Hepatocyte (in vitro differentiated cells): ENCODE measurements around the gene SNX4. TPM values are rescaled to one million over a fixed set of nuclear protein-coding genes. Genes with fewer than 3 reads are reported as not detected.

Experiments used
- DNase-seq: peaks from one replicate; pipeline ENCODE4 v3.0.0-alpha.2; 2016; ENCODE audit warnings: low spot score
- H2AFZ ChIP-seq: fragments of 200-600 bp; sonication (generic); 2 replicates; pipeline ENCODE4 v1.6.0; 2016; ENCODE audit warnings: antibody characterized with exemption, mild to moderate bottlenecking
- H3K27ac ChIP-seq: fragments of 200-600 bp; sonication (generic); 2 replicates; pipeline ENCODE4 v1.5.1; 2016; ENCODE audit warnings: mild to moderate bottlenecking
- H3K27me3 ChIP-seq: fragments of 200-600 bp; sonication (generic); 2 replicates; pipeline ENCODE4 v1.6.1; 2016
- H3K36me3 ChIP-seq: fragments of 200-600 bp; sonication (generic); replicated peaks from 2 replicates; pipeline ENCODE4 v1.5.1; 2016; ENCODE audit warnings: low read depth; ENCODE audit not compliant: insufficient read depth
- H3K4me1 ChIP-seq: fragments of 200-600 bp; sonication (generic); 2 replicates; pipeline ENCODE4 v1.5.1; 2016; ENCODE audit warnings: mild to moderate bottlenecking, moderate library complexity; ENCODE audit not compliant: insufficient read depth
- H3K4me2 ChIP-seq: fragments of 200-600 bp; sonication (generic); 2 replicates; pipeline ENCODE4 v1.6.0; 2016
- H3K4me3 ChIP-seq: fragments of 200-600 bp; sonication (generic); 2 replicates; pipeline ENCODE4 v1.5.1; 2016; ENCODE audit warnings: mild to moderate bottlenecking
- H3K79me2 ChIP-seq: fragments of 200-600 bp; sonication (generic); 2 replicates; pipeline ENCODE4 v1.6.0; 2017; ENCODE audit warnings: mild to moderate bottlenecking
- H3K9me2 ChIP-seq: fragments of 200-600 bp; sonication (generic); replicated peaks from 2 replicates; pipeline ENCODE4 v1.6.0; 2017; ENCODE audit warnings: mild to moderate bottlenecking; ENCODE audit not compliant: insufficient read depth
- H3K9me3 ChIP-seq: fragments of 200-600 bp; sonication (generic); 2 replicates; pipeline ENCODE4 v1.5.1; 2016; ENCODE audit warnings: low read depth, mild to moderate bottlenecking
- H4K20me1 ChIP-seq: fragments of 200-600 bp; sonication (generic); 2 replicates; pipeline ENCODE4 v1.6.0; 2016; ENCODE audit warnings: mild to moderate bottlenecking; ENCODE audit not compliant: insufficient read depth, poor library complexity, severe bottlenecking
- EZH2 ChIP-seq: fragments of 200-600 bp; sonication (generic); IDR thresholded peaks from 2 replicates; pipeline ENCODE4 v1.6.1; 2016; ENCODE audit warnings: antibody characterized with exemption, mild to moderate bottlenecking, borderline replicate concordance
- EZH2phosphoT487 ChIP-seq: fragments of 200-600 bp; sonication (generic); IDR thresholded peaks from one replicate; pipeline ENCODE4 v1.6.1; 2018; ENCODE audit warnings: antibody characterized with exemption, mild to moderate bottlenecking, low read depth, moderate library complexity; ENCODE audit not compliant: unreplicated experiment, severe bottlenecking
- WGBS: methylation state at CpG from one replicate; pipeline ENCODE4 v1.1.6; 2016; ENCODE audit warnings: low lambda C conversion rate; ENCODE audit errors: missing lambda C conversion rate; 5-methylcytosine and 5-hydroxymethylcytosine counted together
- polyA plus RNA-seq: library from polyadenylated mRNA; unstranded; fragments of >200 nt; fragmentation: Nextera tagmentation; extraction: Ambion mirVana; gene quantifications from 2 replicates; pipeline ENCODE4 v1.2.1, GENCODE V29; 2016
- total RNA-seq: library from RNA; depleted of rRNA; stranded (reverse); fragments of >200 nt; gene quantifications from 2 replicates; pipeline ENCODE4 v1.2.3, GENCODE V29; 2014
- TF ChIP-seq, protein P1 (sequence below): fragments of 200-600 bp; sonication (generic); IDR thresholded peaks from 2 replicates; pipeline ENCODE4 v1.5.1; 2016; ENCODE audit warnings: antibody characterized with exemption, mild to moderate bottlenecking; ENCODE audit not compliant: poor library complexity

The SNX4 gene
- total and polyA plus RNA-seq, 2 experiments from 2014 or later = 42.7 to 69.6 TPM

- Histone ChIP-seq H4K20me1 (no peaks in the 10 kb centered on the region), H3K36me3 (no peaks in the 10 kb centered on the region), H3K9me2 (no peaks in the 10 kb centered on the region), H3K4me1 (no peaks in the 10 kb centered on the region), H2AFZ (no peak overlapping the region), H3K79me2 (no peaks in the 10 kb centered on the region), H3K9me3 (no peaks in the 10 kb centered on the region), H3K27me3 (no peaks in the 10 kb centered on the region), H3K27ac (no peak overlapping the region), H3K4me2 (no peak overlapping the region), H3K4me3 (no peak overlapping the region)
- WGBS = 85% methylated on average over 4 of the region's 4 CpGs
- no peak for DNase-seq
- TF ChIP-seq EZH2phosphoT487 = no peak
- TF ChIP-seq EZH2 = no peak
- TF ChIP-seq, protein P1, sequence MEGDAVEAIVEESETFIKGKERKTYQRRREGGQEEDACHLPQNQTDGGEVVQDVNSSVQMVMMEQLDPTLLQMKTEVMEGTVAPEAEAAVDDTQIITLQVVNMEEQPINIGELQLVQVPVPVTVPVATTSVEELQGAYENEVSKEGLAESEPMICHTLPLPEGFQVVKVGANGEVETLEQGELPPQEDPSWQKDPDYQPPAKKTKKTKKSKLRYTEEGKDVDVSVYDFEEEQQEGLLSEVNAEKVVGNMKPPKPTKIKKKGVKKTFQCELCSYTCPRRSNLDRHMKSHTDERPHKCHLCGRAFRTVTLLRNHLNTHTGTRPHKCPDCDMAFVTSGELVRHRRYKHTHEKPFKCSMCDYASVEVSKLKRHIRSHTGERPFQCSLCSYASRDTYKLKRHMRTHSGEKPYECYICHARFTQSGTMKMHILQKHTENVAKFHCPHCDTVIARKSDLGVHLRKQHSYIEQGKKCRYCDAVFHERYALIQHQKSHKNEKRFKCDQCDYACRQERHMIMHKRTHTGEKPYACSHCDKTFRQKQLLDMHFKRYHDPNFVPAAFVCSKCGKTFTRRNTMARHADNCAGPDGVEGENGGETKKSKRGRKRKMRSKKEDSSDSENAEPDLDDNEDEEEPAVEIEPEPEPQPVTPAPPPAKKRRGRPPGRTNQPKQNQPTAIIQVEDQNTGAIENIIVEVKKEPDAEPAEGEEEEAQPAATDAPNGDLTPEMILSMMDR = no peak
Measured at GRCh38 chr3:125418306-125418705, 101.7 kb downstream of the SNX4 start.

GRCh38 chr3:125416235-125416634 is 103.8 kb downstream of the SNX4 start:
- Histone ChIP-seq H3K4me1 (no peaks in the 10 kb centered on the region), H3K36me3 (no peaks in the 10 kb centered on the region), H2AFZ (no peak overlapping the region), H3K4me3 (no peak overlapping the region), H3K27ac (no peak overlapping the region), H3K79me2 (no peaks in the 10 kb centered on the region), H3K9me2 (no peaks in the 10 kb centered on the region), H3K9me3 (no peaks in the 10 kb centered on the region), H3K4me2 (no peak overlapping the region), H4K20me1 (no peaks in the 10 kb centered on the region), H3K27me3 (no peaks in the 10 kb centered on the region)
- no peak for TF ChIP-seq EZH2phosphoT487
- TF ChIP-seq, protein P1 = no peak
- TF ChIP-seq EZH2 = no peak
- 81% methylated on average over 3 of the region's 3 CpGs for WGBS
- no peak for DNase-seq

DNA sequence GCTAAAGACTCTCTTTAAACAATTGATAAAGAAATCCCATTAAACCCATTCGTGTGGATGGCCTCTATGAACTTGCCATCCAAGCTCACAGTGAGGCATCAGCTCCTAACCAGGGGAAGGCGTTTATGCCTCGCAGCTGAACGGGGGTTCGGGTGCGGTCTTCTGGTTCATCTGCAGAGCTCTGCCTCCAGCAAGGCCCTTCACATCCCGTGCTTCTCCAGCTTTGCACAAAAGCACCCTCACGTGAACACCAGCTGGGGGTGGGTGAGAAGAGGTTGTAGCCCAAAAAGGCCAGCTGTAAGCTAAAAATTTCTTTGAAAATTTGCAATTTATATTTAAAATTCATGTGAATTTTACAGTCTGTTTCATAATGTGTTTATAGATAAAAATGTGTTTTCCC is 105.3 kb downstream of the SNX4 start:
- Histone ChIP-seq H3K9me2 (no peaks in the 10 kb centered on the region), H3K9me3 (no peaks in the 10 kb centered on the region), H3K79me2 (no peaks in the 10 kb centered on the region), H3K4me1 (no peaks in the 10 kb centered on the region), H4K20me1 (no peaks in the 10 kb centered on the region), H3K27ac (no peak overlapping the region), H3K36me3 (no peaks in the 10 kb centered on the region), H3K4me3 (no peak overlapping the region), H3K4me2 (no peak overlapping the region), H2AFZ (no peak overlapping the region), H3K27me3 (no peaks in the 10 kb centered on the region)
- DNase-seq = no peak
- WGBS = 78% methylated on average over 8 of the region's 8 CpGs
- no peak for TF ChIP-seq EZH2phosphoT487
- TF ChIP-seq, protein P1 = no peak
- no peak for TF ChIP-seq EZH2

- H3K9me2 ChIP-seq = no peaks in the 10 kb centered on the region
- no peak overlapping the region for H3K27ac ChIP-seq
- no peak overlapping the region for H3K4me3 ChIP-seq
- DNase-seq = no peak
- no peak overlapping the region for H3K4me2 ChIP-seq
- TF ChIP-seq, protein P1 = no peak
- TF ChIP-seq EZH2 = no peak
- no peak for TF ChIP-seq EZH2phosphoT487
- WGBS = 86% methylated on average over 6 of the region's 6 CpGs
- H3K79me2 ChIP-seq = no peaks in the 10 kb centered on the region
- no peaks in the 10 kb centered on the region for H3K4me1 ChIP-seq
- H4K20me1 ChIP-seq = no peaks in the 10 kb centered on the region
- H3K36me3 ChIP-seq = no peaks in the 10 kb centered on the region
- no peaks in the 10 kb centered on the region for H3K9me3 ChIP-seq
- no peaks in the 10 kb centered on the region for H3K27me3 ChIP-seq
- H2AFZ ChIP-seq = no peak overlapping the region
Measured at GRCh38 chr3:125410922-125411321, 109.1 kb downstream of the SNX4 start.
